ENCODE results near the gene LRMDA.

- no peak for TF ChIP-seq EZH2 (IDR thresholded peaks at IDR 0.05; ENCODE audit: borderline replicate concordance, insufficient read depth, low read depth, low read length, poor library complexity, severe bottlenecking)
- TF ChIP-seq, protein P1, sequence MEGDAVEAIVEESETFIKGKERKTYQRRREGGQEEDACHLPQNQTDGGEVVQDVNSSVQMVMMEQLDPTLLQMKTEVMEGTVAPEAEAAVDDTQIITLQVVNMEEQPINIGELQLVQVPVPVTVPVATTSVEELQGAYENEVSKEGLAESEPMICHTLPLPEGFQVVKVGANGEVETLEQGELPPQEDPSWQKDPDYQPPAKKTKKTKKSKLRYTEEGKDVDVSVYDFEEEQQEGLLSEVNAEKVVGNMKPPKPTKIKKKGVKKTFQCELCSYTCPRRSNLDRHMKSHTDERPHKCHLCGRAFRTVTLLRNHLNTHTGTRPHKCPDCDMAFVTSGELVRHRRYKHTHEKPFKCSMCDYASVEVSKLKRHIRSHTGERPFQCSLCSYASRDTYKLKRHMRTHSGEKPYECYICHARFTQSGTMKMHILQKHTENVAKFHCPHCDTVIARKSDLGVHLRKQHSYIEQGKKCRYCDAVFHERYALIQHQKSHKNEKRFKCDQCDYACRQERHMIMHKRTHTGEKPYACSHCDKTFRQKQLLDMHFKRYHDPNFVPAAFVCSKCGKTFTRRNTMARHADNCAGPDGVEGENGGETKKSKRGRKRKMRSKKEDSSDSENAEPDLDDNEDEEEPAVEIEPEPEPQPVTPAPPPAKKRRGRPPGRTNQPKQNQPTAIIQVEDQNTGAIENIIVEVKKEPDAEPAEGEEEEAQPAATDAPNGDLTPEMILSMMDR (IDR thresholded peaks at IDR 0.05): no peak
These were observed 780.3 kb downstream of the LRMDA start for GRCh38 chr10:76211691-76212090.
